Omental fat pad (tissue), 4 donors: ENCODE results near the gene SOBP. TPM values are rescaled to one million over a fixed set of nuclear protein-coding genes. Genes with fewer than 3 reads are reported as not detected.

Experiments used
- ATAC-seq: fragments of 150-250 bp; one replicate; pipeline ENCODE4 v1.9.1; 2016; ENCODE audit warnings: mild to moderate bottlenecking, moderate library complexity; ENCODE audit not compliant: low FRiP score
- DNase-seq: peaks from one replicate; pipeline ENCODE4 v3.0.0-alpha.2; 2019; ENCODE audit warnings: low spot score
- CTCF ChIP-seq, 3 donors: fragments of 450-650 bp; IDR thresholded peaks; one replicate each; pipeline ENCODE4 v1.5.1; 2016 to 2017; ENCODE audit warnings: antibody characterized with exemption in 3 of 3, mild to moderate bottlenecking in 3 of 3, moderate library complexity in 2 of 3
- total RNA-seq, 4 donors: library from RNA; depleted of rRNA; stranded (reverse); fragments of >200 nt; gene quantifications; one replicate each; pipeline ENCODE4 v1.1.0, GENCODE V29; 2016

SOBP gene
- total RNA-seq, 4 donors from 2014 or later = 1.9 to 9.6 (median 4.0) TPM

GRCh38 chr6:107647439-107647948 lies 157.6 kb downstream of the SOBP start:
- no peak for DNase-seq
- no peak for TF ChIP-seq CTCF (IDR thresholded peaks at IDR 0.05)
- ATAC-seq = no peak

GRCh38 chr6:107648983-107649382 lies 159.1 kb downstream of the SOBP start:
- ATAC-seq (no peak), DNase-seq (no peak)
- TF ChIP-seq CTCF (IDR thresholded peaks at IDR 0.05) = no peak

- ATAC-seq = no peak
- no peak for TF ChIP-seq CTCF (IDR thresholded peaks at IDR 0.05)
- DNase-seq = no peak
Observed at GRCh38 chr6:107652526-107653182, 162.7 kb downstream of the SOBP start.

- no peak for DNase-seq
- ATAC-seq = no peak
- no peak for TF ChIP-seq CTCF (IDR thresholded peaks at IDR 0.05)
Observed at GRCh38 chr6:107653183-107653580, 163.3 kb downstream of the SOBP start.

GRCh38 chr6:107653861-107654394 lies 164.0 kb downstream of the SOBP start:
- ATAC-seq (no peak), DNase-seq (no peak)
- TF ChIP-seq CTCF (IDR thresholded peaks at IDR 0.05) = no peak

GRCh38 chr6:107654764-107655163 lies 164.8 kb downstream of the SOBP start:
- DNase-seq (no peak), ATAC-seq (no peak)
- no peak for TF ChIP-seq CTCF (IDR thresholded peaks at IDR 0.05)

- no peak for TF ChIP-seq CTCF (IDR thresholded peaks at IDR 0.05)
- no peak for DNase-seq
- no peak for ATAC-seq
Observed at GRCh38 chr6:107655245-107655644, 165.3 kb downstream of the SOBP start.
